Hepatocyte (in vitro differentiated cells): ENCODE measurements around the gene SAMD4A. TPM values are rescaled to one million over a fixed set of nuclear protein-coding genes. Genes with fewer than 3 reads are reported as not detected.
A peak's percentile ranks its signal among the peaks of the same experiment; 100 is the strongest.

Experiments
- DNase-seq: peaks from one replicate; pipeline ENCODE4 v3.0.0-alpha.2; 2016; ENCODE audit warnings: low spot score
- H2AFZ ChIP-seq: fragments of 200-600 bp; sonication (generic); 2 replicates; pipeline ENCODE4 v1.6.0; 2016; ENCODE audit warnings: antibody characterized with exemption, mild to moderate bottlenecking
- H3K27ac ChIP-seq: fragments of 200-600 bp; sonication (generic); 2 replicates; pipeline ENCODE4 v1.5.1; 2016; ENCODE audit warnings: mild to moderate bottlenecking
- H3K27me3 ChIP-seq: fragments of 200-600 bp; sonication (generic); 2 replicates; pipeline ENCODE4 v1.6.1; 2016
- H3K36me3 ChIP-seq: fragments of 200-600 bp; sonication (generic); replicated peaks from 2 replicates; pipeline ENCODE4 v1.5.1; 2016; ENCODE audit warnings: low read depth; ENCODE audit not compliant: insufficient read depth
- H3K4me1 ChIP-seq: fragments of 200-600 bp; sonication (generic); 2 replicates; pipeline ENCODE4 v1.5.1; 2016; ENCODE audit warnings: mild to moderate bottlenecking, moderate library complexity; ENCODE audit not compliant: insufficient read depth
- H3K4me2 ChIP-seq: fragments of 200-600 bp; sonication (generic); 2 replicates; pipeline ENCODE4 v1.6.0; 2016
- H3K4me3 ChIP-seq: fragments of 200-600 bp; sonication (generic); 2 replicates; pipeline ENCODE4 v1.5.1; 2016; ENCODE audit warnings: mild to moderate bottlenecking
- H3K79me2 ChIP-seq: fragments of 200-600 bp; sonication (generic); 2 replicates; pipeline ENCODE4 v1.6.0; 2017; ENCODE audit warnings: mild to moderate bottlenecking
- H3K9me2 ChIP-seq: fragments of 200-600 bp; sonication (generic); replicated peaks from 2 replicates; pipeline ENCODE4 v1.6.0; 2017; ENCODE audit warnings: mild to moderate bottlenecking; ENCODE audit not compliant: insufficient read depth
- H3K9me3 ChIP-seq: fragments of 200-600 bp; sonication (generic); 2 replicates; pipeline ENCODE4 v1.5.1; 2016; ENCODE audit warnings: low read depth, mild to moderate bottlenecking
- H4K20me1 ChIP-seq: fragments of 200-600 bp; sonication (generic); 2 replicates; pipeline ENCODE4 v1.6.0; 2016; ENCODE audit warnings: mild to moderate bottlenecking; ENCODE audit not compliant: insufficient read depth, poor library complexity, severe bottlenecking
- CTCF ChIP-seq: fragments of 200-600 bp; sonication (generic); IDR thresholded peaks from 2 replicates; pipeline ENCODE4 v1.5.1; 2016; ENCODE audit warnings: antibody characterized with exemption, mild to moderate bottlenecking; ENCODE audit not compliant: poor library complexity
- EZH2 ChIP-seq: fragments of 200-600 bp; sonication (generic); IDR thresholded peaks from 2 replicates; pipeline ENCODE4 v1.6.1; 2016; ENCODE audit warnings: antibody characterized with exemption, mild to moderate bottlenecking, borderline replicate concordance
- EZH2phosphoT487 ChIP-seq: fragments of 200-600 bp; sonication (generic); IDR thresholded peaks from one replicate; pipeline ENCODE4 v1.6.1; 2018; ENCODE audit warnings: antibody characterized with exemption, mild to moderate bottlenecking, low read depth, moderate library complexity; ENCODE audit not compliant: unreplicated experiment, severe bottlenecking
- WGBS: methylation state at CpG from one replicate; pipeline ENCODE4 v1.1.6; 2016; ENCODE audit warnings: low lambda C conversion rate; ENCODE audit errors: missing lambda C conversion rate; 5-methylcytosine and 5-hydroxymethylcytosine counted together
- polyA plus RNA-seq: library from polyadenylated mRNA; unstranded; fragments of >200 nt; fragmentation: Nextera tagmentation; extraction: Ambion mirVana; gene quantifications from 2 replicates; pipeline ENCODE4 v1.2.1, GENCODE V29; 2016
- total RNA-seq: library from RNA; depleted of rRNA; stranded (reverse); fragments of >200 nt; gene quantifications from 2 replicates; pipeline ENCODE4 v1.2.3, GENCODE V29; 2014

The SAMD4A gene
- total and polyA plus RNA-seq, 2 experiments from 2014 or later = 10.5 to 15.7 TPM

GRCh38 chr14:54719406-54719805 is 152.5 kb downstream of the SAMD4A start:
- Histone ChIP-seq H3K27ac (no peak overlapping the region), H3K9me2 (no peaks in the 10 kb centered on the region), H3K9me3 (no peaks in the 10 kb centered on the region), H3K27me3 (no peaks in the 10 kb centered on the region), H3K4me1 (no peaks in the 10 kb centered on the region), H3K79me2 (peaks cover 9% of the 10 kb centered on the region), H3K36me3 (no peaks in the 10 kb centered on the region), H3K4me3 (no peak overlapping the region), H4K20me1 (no peaks in the 10 kb centered on the region), H2AFZ (no peak overlapping the region), H3K4me2 (no peak overlapping the region)
- no peak for DNase-seq
- 90% methylated on average over 4 of the region's 4 CpGs for WGBS
- no peak for TF ChIP-seq EZH2phosphoT487
- TF ChIP-seq CTCF = no peak
- TF ChIP-seq EZH2 = no peak

GRCh38 chr14:54722791-54723432 is 156.0 kb downstream of the SAMD4A start:
- DNase-seq = peak; percentile 34
- Histone ChIP-seq H3K9me3 (no peaks in the 10 kb centered on the region), H3K27me3 (no peaks in the 10 kb centered on the region), H4K20me1 (no peaks in the 10 kb centered on the region), H3K9me2 (no peaks in the 10 kb centered on the region), H3K4me3 (no peak overlapping the region), H3K4me2 (no peak overlapping the region), H3K36me3 (no peaks in the 10 kb centered on the region), H2AFZ (no peak overlapping the region), H3K79me2 (peaks cover 6% of the 10 kb centered on the region), H3K4me1 (no peaks in the 10 kb centered on the region), H3K27ac (no peak overlapping the region)
- WGBS = 62% methylated on average over 4 of the region's 4 CpGs
- no peak for TF ChIP-seq EZH2phosphoT487
- TF ChIP-seq CTCF = peak; percentile 40

DNA sequence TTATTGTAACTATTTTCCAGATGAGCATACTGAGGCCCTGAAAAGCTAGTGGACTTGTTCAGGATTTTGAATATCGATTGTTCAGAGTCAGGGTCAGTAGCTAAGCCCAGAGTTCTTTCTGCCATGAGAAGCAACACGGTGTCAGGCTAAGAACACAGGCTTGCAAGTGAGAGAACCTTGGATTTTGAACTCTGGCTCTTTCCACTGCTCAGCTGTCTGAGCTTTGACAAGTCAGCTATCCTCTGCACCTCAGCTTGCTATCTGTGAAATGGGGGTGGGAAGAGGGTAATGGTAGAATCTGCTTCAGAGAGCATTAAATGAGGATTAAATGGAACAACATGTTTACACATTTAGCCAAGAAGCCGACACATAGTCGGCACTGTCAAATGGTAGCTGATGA is 157.2 kb downstream of the SAMD4A start:
- TF ChIP-seq EZH2 (no peak), EZH2phosphoT487 (no peak), CTCF (no peak)
- H3K27me3 ChIP-seq = no peaks in the 10 kb centered on the region
- H3K9me3 ChIP-seq = no peaks in the 10 kb centered on the region
- H3K9me2 ChIP-seq = no peaks in the 10 kb centered on the region
- H3K4me1 ChIP-seq = no peaks in the 10 kb centered on the region
- no peak overlapping the region for H3K4me2 ChIP-seq
- no peaks in the 10 kb centered on the region for H4K20me1 ChIP-seq
- no peaks in the 10 kb centered on the region for H3K36me3 ChIP-seq
- no peak overlapping the region for H3K4me3 ChIP-seq
- no peak overlapping the region for H2AFZ ChIP-seq
- H3K27ac ChIP-seq = no peak overlapping the region
- 74% methylated on average over 4 of the region's 4 CpGs for whole genome bisulfite sequencing
- peaks cover 4% of the 10 kb centered on the region for H3K79me2 ChIP-seq
- DNase-seq = no peak
